Neural cell (in vitro differentiated cells): Measurements from ENCODE around the gene MEGF11. TPM values are rescaled to one million over a fixed set of nuclear protein-coding genes. Genes with fewer than 3 reads are reported as not detected.

ENCODE experiments used
- H2AFZ ChIP-seq: fragments of 200-600, 300-800 bp; sonication (generic), shearing (Covaris generic); 2 replicates; pipeline ENCODE4 v1.6.0; 2014; ENCODE audit warnings: low read depth, mild to moderate bottlenecking, antibody characterized with exemption, low read length, moderate library complexity
- H3F3A ChIP-seq: fragments of 200-600 bp; shearing (Covaris generic); 2 replicates; pipeline ENCODE4 v1.6.1; 2016; ENCODE audit warnings: mild to moderate bottlenecking, moderate library complexity, mixed read lengths, antibody characterized with exemption, low read length; ENCODE audit not compliant: insufficient read depth, poor library complexity, severe bottlenecking
- H3K27ac ChIP-seq: fragments of 200-600, 300-800 bp; sonication (generic), shearing (Covaris generic); 2 replicates; pipeline ENCODE4 v1.5.1; 2014; ENCODE audit warnings: mild to moderate bottlenecking, low read length, moderate library complexity
- H3K27me3 ChIP-seq: fragments of 300-800, 200-600 bp; sonication (generic), shearing (Covaris generic); 2 replicates; pipeline ENCODE4 v1.6.0; 2014; ENCODE audit warnings: mild to moderate bottlenecking, low read depth, low read length, moderate library complexity; ENCODE audit not compliant: insufficient read depth
- H3K36me3 ChIP-seq: fragments of 300-800, 200-600 bp; sonication (generic), shearing (Covaris generic); 2 replicates; pipeline ENCODE4 v1.5.1; 2014; ENCODE audit warnings: mild to moderate bottlenecking, antibody characterized with exemption, low read length, moderate library complexity; ENCODE audit not compliant: insufficient read depth
- H3K4me2 ChIP-seq: fragments of 300-800, 200-600 bp; sonication (generic), shearing (Covaris generic); 2 replicates; pipeline ENCODE4 v1.6.0; 2014; ENCODE audit warnings: mild to moderate bottlenecking, low read length
- H3K4me3 ChIP-seq: fragments of 300-800, 200-600 bp; sonication (generic), shearing (Covaris generic); 2 replicates; pipeline ENCODE4 v1.5.1; 2014; ENCODE audit warnings: mild to moderate bottlenecking, low read length, moderate library complexity
- H3K79me2 ChIP-seq: fragments of 200-600 bp; shearing (Covaris generic); replicated peaks from 2 replicates; pipeline ENCODE4 v1.6.0; 2014; ENCODE audit warnings: mild to moderate bottlenecking, low read length, moderate library complexity; ENCODE audit not compliant: insufficient read depth
- H3K9ac ChIP-seq: fragments of 300-800, 200-600 bp; sonication (generic), shearing (Covaris generic); 2 replicates; pipeline ENCODE4 v1.6.1; 2016; ENCODE audit warnings: mild to moderate bottlenecking, low read length, mixed read lengths
- H3K9me2 ChIP-seq: fragments of 200-600 bp; shearing (Covaris generic); 2 replicates; pipeline ENCODE4 v1.6.1; 2016; ENCODE audit warnings: mild to moderate bottlenecking, low read length, mixed read lengths; ENCODE audit not compliant: insufficient read depth
- H3K9me3 ChIP-seq: fragments of 200-600, 300-800 bp; sonication (generic), shearing (Covaris generic); 2 replicates; pipeline ENCODE4 v1.6.1; 2016; ENCODE audit warnings: mild to moderate bottlenecking, mixed run types, low read length, moderate library complexity, mixed read lengths
- H4K20me1 ChIP-seq: fragments of 200-600 bp; shearing (Covaris generic); 2 replicates; pipeline ENCODE4 v1.6.1; 2016; ENCODE audit warnings: mild to moderate bottlenecking, mixed run types; ENCODE audit not compliant: insufficient read depth
- EP300 ChIP-seq: fragments of 450-650 bp; conservative IDR thresholded peaks from 2 replicates; pipeline ENCODE4 v1.6.1; 2014; ENCODE audit warnings: antibody characterized with exemption, mild to moderate bottlenecking, moderate library complexity; ENCODE audit not compliant: poor library complexity, severe bottlenecking
- EZH2 ChIP-seq: fragments of 200-600, 300-800 bp; shearing (Covaris generic), sonication (generic); IDR thresholded peaks from 2 replicates; pipeline ENCODE4 v1.6.1; 2014; ENCODE audit warnings: antibody characterized with exemption, low read length, borderline replicate concordance, mild to moderate bottlenecking; ENCODE audit not compliant: insufficient read depth, poor library complexity, severe bottlenecking
- MXI1 ChIP-seq: fragments of 450-650 bp; conservative IDR thresholded peaks from 2 replicates; pipeline ENCODE4 v1.6.1; 2014; ENCODE audit warnings: antibody characterized with exemption, mild to moderate bottlenecking; ENCODE audit not compliant: poor library complexity, severe bottlenecking
- POLR2AphosphoS5 ChIP-seq: IDR thresholded peaks from 2 replicates; pipeline ENCODE4 v1.6.1; 2012
- RAD21 ChIP-seq: fragments of 450-650 bp; conservative IDR thresholded peaks from 2 replicates; pipeline ENCODE4 v1.6.1; 2014; ENCODE audit warnings: antibody characterized with exemption, mild to moderate bottlenecking, moderate library complexity
- SMC3 ChIP-seq: fragments of 450-650 bp; conservative IDR thresholded peaks from 2 replicates; pipeline ENCODE4 v1.6.1; 2014; ENCODE audit warnings: antibody characterized with exemption, mild to moderate bottlenecking, moderate library complexity; ENCODE audit not compliant: poor library complexity
- TAF1 ChIP-seq: IDR thresholded peaks from 2 replicates; pipeline ENCODE4 v1.6.1; 2012; ENCODE audit warnings: low read depth
- polyA plus RNA-seq: library from polyadenylated mRNA; depleted of rRNA; stranded (reverse); fragments of >200 nt; gene quantifications from 2 replicates; pipeline ENCODE4 v1.2.3, GENCODE V29; 2014
- TF ChIP-seq, protein P1 (sequence below): fragments of 450-650 bp; IDR thresholded peaks from 2 replicates; pipeline ENCODE4 v1.5.1; 2014; ENCODE audit warnings: antibody characterized with exemption, mild to moderate bottlenecking, moderate library complexity; ENCODE audit not compliant: poor library complexity, severe bottlenecking
- TF ChIP-seq, protein P2 (sequence below): IDR thresholded peaks from 2 replicates; pipeline ENCODE4 v1.6.1; 2012; ENCODE audit warnings: borderline replicate concordance

MEGF11 gene
- polyA plus RNA-seq, 1 donor from 2014 or later, result 0.64 TPM

DNA sequence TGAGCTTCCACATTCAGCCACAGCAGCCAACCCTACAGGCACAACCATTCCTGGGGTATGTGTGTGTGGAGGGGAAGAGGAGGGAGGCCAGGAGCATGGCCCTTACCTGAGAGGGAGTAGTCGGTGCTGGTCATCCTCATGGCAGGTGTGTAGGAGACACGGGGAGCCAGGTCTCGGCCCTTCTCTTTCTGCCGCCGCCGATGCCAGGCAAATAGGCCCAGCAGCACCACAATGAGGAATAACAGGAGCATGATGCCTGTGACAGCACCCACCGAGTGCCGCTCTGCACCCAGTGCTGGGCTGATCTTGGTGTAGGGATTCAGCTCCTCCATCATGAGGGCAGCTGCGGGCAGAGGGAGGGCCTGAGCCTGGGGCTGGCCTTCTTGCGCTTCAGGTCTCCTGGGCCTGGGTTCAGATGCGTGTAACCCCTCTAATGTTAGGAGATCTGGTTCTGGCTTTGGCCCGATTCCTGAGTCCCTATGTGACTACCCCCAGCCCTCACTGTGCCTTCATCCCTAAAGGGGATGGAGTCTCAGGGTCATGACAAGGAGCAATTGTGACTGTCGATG, 339.8 kb downstream of the MEGF11 start:
- no peaks in the 10 kb centered on the region for H3K79me2 ChIP-seq
- H3K9me2 ChIP-seq, result no peaks in the 10 kb centered on the region
- no peak overlapping the region for H3K4me3 ChIP-seq
- no peaks in the 10 kb centered on the region for H3K9me3 ChIP-seq
- H3K27ac ChIP-seq, result no peak overlapping the region
- H3K4me2 ChIP-seq, result no peak overlapping the region
- H3K27me3 ChIP-seq, result no peaks in the 10 kb centered on the region
- H3K36me3 ChIP-seq, result no peaks in the 10 kb centered on the region
- H3F3A ChIP-seq, result no peaks in the 10 kb centered on the region
- no peak for TF ChIP-seq POLR2AphosphoS5
- no peak for TF ChIP-seq SMC3
- TF ChIP-seq RAD21, result no peak
- TF ChIP-seq MXI1, result no peak
- TF ChIP-seq, protein P1, sequence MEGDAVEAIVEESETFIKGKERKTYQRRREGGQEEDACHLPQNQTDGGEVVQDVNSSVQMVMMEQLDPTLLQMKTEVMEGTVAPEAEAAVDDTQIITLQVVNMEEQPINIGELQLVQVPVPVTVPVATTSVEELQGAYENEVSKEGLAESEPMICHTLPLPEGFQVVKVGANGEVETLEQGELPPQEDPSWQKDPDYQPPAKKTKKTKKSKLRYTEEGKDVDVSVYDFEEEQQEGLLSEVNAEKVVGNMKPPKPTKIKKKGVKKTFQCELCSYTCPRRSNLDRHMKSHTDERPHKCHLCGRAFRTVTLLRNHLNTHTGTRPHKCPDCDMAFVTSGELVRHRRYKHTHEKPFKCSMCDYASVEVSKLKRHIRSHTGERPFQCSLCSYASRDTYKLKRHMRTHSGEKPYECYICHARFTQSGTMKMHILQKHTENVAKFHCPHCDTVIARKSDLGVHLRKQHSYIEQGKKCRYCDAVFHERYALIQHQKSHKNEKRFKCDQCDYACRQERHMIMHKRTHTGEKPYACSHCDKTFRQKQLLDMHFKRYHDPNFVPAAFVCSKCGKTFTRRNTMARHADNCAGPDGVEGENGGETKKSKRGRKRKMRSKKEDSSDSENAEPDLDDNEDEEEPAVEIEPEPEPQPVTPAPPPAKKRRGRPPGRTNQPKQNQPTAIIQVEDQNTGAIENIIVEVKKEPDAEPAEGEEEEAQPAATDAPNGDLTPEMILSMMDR, result no peak
- no peak for TF ChIP-seq EP300
- TF ChIP-seq EZH2, result no peak
- no peak for TF ChIP-seq TAF1
- TF ChIP-seq, protein P2, sequence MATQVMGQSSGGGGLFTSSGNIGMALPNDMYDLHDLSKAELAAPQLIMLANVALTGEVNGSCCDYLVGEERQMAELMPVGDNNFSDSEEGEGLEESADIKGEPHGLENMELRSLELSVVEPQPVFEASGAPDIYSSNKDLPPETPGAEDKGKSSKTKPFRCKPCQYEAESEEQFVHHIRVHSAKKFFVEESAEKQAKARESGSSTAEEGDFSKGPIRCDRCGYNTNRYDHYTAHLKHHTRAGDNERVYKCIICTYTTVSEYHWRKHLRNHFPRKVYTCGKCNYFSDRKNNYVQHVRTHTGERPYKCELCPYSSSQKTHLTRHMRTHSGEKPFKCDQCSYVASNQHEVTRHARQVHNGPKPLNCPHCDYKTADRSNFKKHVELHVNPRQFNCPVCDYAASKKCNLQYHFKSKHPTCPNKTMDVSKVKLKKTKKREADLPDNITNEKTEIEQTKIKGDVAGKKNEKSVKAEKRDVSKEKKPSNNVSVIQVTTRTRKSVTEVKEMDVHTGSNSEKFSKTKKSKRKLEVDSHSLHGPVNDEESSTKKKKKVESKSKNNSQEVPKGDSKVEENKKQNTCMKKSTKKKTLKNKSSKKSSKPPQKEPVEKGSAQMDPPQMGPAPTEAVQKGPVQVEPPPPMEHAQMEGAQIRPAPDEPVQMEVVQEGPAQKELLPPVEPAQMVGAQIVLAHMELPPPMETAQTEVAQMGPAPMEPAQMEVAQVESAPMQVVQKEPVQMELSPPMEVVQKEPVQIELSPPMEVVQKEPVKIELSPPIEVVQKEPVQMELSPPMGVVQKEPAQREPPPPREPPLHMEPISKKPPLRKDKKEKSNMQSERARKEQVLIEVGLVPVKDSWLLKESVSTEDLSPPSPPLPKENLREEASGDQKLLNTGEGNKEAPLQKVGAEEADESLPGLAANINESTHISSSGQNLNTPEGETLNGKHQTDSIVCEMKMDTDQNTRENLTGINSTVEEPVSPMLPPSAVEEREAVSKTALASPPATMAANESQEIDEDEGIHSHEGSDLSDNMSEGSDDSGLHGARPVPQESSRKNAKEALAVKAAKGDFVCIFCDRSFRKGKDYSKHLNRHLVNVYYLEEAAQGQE, result no peak
- no peaks in the 10 kb centered on the region for H4K20me1 ChIP-seq
- H3K9ac ChIP-seq, result no peak overlapping the region
- H2AFZ ChIP-seq, result no peak overlapping the region

DNA sequence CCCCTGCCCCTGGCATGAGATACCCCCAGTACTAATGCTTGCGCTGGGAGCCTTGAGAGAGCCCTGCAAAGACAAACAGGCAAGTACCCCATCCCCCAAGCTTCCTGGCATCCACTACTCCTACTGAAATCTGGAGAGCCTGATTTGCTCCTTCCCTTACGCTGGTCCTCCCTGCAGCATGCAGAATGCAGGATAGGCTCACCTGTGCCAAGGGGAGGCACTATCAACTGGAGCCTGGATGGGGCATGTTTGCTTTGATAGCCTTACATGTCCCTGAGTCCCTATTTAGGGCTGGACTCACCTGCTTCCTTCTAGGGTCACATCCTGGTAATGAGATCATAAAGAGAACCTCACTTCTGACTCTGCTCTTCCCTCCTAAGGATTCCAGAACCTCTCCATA, 341.3 kb downstream of the MEGF11 start:
- Histone ChIP-seq H3K79me2 (no peaks in the 10 kb centered on the region), H3K4me2 (no peak overlapping the region), H3K4me3 (no peak overlapping the region), H3K36me3 (no peaks in the 10 kb centered on the region), H3K9ac (no peak overlapping the region), H3F3A (no peaks in the 10 kb centered on the region), H3K9me2 (no peaks in the 10 kb centered on the region), H2AFZ (no peak overlapping the region), H3K27me3 (no peaks in the 10 kb centered on the region), H3K9me3 (no peaks in the 10 kb centered on the region), H4K20me1 (no peaks in the 10 kb centered on the region), H3K27ac (no peak overlapping the region)
- TF ChIP-seq EZH2, result no peak
- TF ChIP-seq, protein P1, result no peak
- TF ChIP-seq RAD21, result no peak
- TF ChIP-seq MXI1, result no peak
- no peak for TF ChIP-seq POLR2AphosphoS5
- TF ChIP-seq, protein P2, result no peak
- no peak for TF ChIP-seq TAF1
- TF ChIP-seq EP300, result no peak
- no peak for TF ChIP-seq SMC3
